IPS-NIHi7 (cell line): ENCODE results near the gene IP6K2.

Experiments
- DNase-seq: peaks from one replicate; pipeline ENCODE4 v3.0.0; 2012; ENCODE audit warnings: mixed read lengths; ENCODE audit errors: extremely low spot score

IP6K2 gene

GRCh38 chr3:48690846-48691458, 26.1 kb downstream of the IP6K2 start:
- no peak for DNase-seq

GRCh38 chr3:48689384-48689783, 27.6 kb downstream of the IP6K2 start:
- no peak for DNase-seq

GRCh38 chr3:48688737-48689075, 28.3 kb downstream of the IP6K2 start:
- DNase-seq, result no peak

- DNase-seq, result no peak
Observed at GRCh38 chr3:48688032-48688736, 28.8 kb downstream of the IP6K2 start.

GRCh38 chr3:48687220-48687678, 29.8 kb downstream of the IP6K2 start:
- no peak for DNase-seq

- no peak for DNase-seq
Observed at GRCh38 chr3:48686538-48687219, 30.3 kb downstream of the IP6K2 start.

GRCh38 chr3:48685603-48686511, 31.2 kb downstream of the IP6K2 start, which contains the start of gene NCKIPSD:
TSS of gene NCKIPSD (minus strand) at chr3:48685915. CDS start at chr3:48685807, 108 bp downstream.
- DNase-seq, result peak; percentile 95

- DNase-seq, result no peak
Observed at GRCh38 chr3:48685293-48685602, 31.8 kb downstream of the IP6K2 start.

- no peak for DNase-seq
Observed at GRCh38 chr3:48684480-48685143, 32.4 kb downstream of the IP6K2 start.

- DNase-seq, result no peak
Observed at GRCh38 chr3:48684054-48684349, 33.0 kb downstream of the IP6K2 start.

- DNase-seq, result no peak
Observed at GRCh38 chr3:48682786-48683185, 34.2 kb downstream of the IP6K2 start.

GRCh38 chr3:48681974-48682610, 34.9 kb downstream of the IP6K2 start:
- DNase-seq, result no peak

- DNase-seq, result no peak
Observed at GRCh38 chr3:48681541-48681880, 35.5 kb downstream of the IP6K2 start.

GRCh38 chr3:48680811-48681540, 36.0 kb downstream of the IP6K2 start:
- no peak for DNase-seq

GRCh38 chr3:48679411-48680391, 37.3 kb downstream of the IP6K2 start:
- DNase-seq, result no peak

GRCh38 chr3:48678566-48679380, 38.2 kb downstream of the IP6K2 start:
- no peak for DNase-seq

GRCh38 chr3:48678056-48678455, 39.0 kb downstream of the IP6K2 start:
- DNase-seq, result no peak

GRCh38 chr3:48674505-48674904, 42.5 kb downstream of the IP6K2 start:
- DNase-seq, result no peak

GRCh38 chr3:48672522-48672921, 44.5 kb downstream of the IP6K2 start:
- DNase-seq, result no peak
